ENCODE data around the gene AFF3.

Gene AFF3

GRCh38 chr2:100039291-100039980, 103.0 kb downstream of the AFF3 start:
- no peak for DNase-seq

- DNase-seq = no peak
Measured at GRCh38 chr2:100038011-100038410, 104.4 kb downstream of the AFF3 start.

GRCh38 chr2:100036793-100037192, 105.6 kb downstream of the AFF3 start:
- no peak for DNase-seq

GRCh38 chr2:100036026-100036425, 106.4 kb downstream of the AFF3 start:
- DNase-seq = no peak

- no peak for DNase-seq
Measured at GRCh38 chr2:100034431-100034830, 108.0 kb downstream of the AFF3 start.

GRCh38 chr2:100033976-100034375, 108.4 kb downstream of the AFF3 start:
- DNase-seq = no peak

GRCh38 chr2:100031604-100032003, 110.8 kb downstream of the AFF3 start:
- DNase-seq = no peak

GRCh38 chr2:100029460-100029859, 112.9 kb downstream of the AFF3 start:
- DNase-seq = no peak

GRCh38 chr2:100021791-100022340, 120.5 kb downstream of the AFF3 start:
- no peak for DNase-seq

- no peak for DNase-seq
Measured at GRCh38 chr2:100019499-100019898, 122.9 kb downstream of the AFF3 start.

GRCh38 chr2:100018341-100019193, 123.8 kb downstream of the AFF3 start:
- DNase-seq = no peak

GRCh38 chr2:100017633-100018032, 124.8 kb downstream of the AFF3 start:
- DNase-seq = no peak

- no peak for DNase-seq
Measured at GRCh38 chr2:100016756-100017155, 125.6 kb downstream of the AFF3 start.

GRCh38 chr2:100015849-100016248, 126.5 kb downstream of the AFF3 start:
- DNase-seq = no peak

GRCh38 chr2:100013892-100014677, 128.3 kb downstream of the AFF3 start:
- no peak for DNase-seq

GRCh38 chr2:100012561-100012960, 129.8 kb downstream of the AFF3 start:
- no peak for DNase-seq

- no peak for DNase-seq
Measured at GRCh38 chr2:100011272-100011731, 131.1 kb downstream of the AFF3 start.

GRCh38 chr2:100010606-100011005, 131.8 kb downstream of the AFF3 start:
- no peak for DNase-seq

GRCh38 chr2:100009743-100010142, 132.6 kb downstream of the AFF3 start:
- DNase-seq = no peak

- no peak for DNase-seq
Measured at GRCh38 chr2:100008956-100009355, 133.4 kb downstream of the AFF3 start.

- DNase-seq = no peak
Measured at GRCh38 chr2:100006516-100006915, 135.9 kb downstream of the AFF3 start.

GRCh38 chr2:100004959-100005387, 137.4 kb downstream of the AFF3 start:
- no peak for DNase-seq

- DNase-seq = no peak
Measured at GRCh38 chr2:100004348-100004884, 138.0 kb downstream of the AFF3 start.

All from HCEC 1CT (cell line).